Cerebellar nuclear complex (tissue), 1 donor: ENCODE data around the gene MEF2B.
"Not testable (repeated sequence)": the region's sequence is repeated elsewhere in the genome, so short reads cannot be mapped to it uniquely, and the experiment has no call there.

ENCODE experiments used
- DNase-seq, 2 experiments: peaks; one replicate each; lab custom pipeline; 2025; lab: John Stamatoyannopoulos, UW

Gene MEF2B

DNA sequence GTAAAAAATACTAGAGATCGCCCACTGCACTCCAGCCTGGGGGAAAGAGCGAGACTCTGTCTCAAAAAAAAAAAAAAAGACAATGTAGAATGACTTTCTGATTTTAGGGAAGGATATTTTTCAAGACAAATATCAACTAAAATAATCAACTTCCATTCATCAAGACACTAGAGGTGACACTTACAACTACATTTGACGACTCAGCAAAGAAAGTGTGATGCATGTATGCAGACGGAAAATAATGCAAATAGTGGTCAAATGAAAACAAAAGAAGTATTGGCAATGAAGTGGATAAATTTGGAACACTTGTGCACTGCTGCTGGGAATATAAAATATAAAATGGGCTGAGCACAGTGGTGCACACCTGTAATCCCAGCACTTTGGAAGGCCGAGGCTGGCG lies 44.0 kb downstream of the MEF2B start:
- DNase-seq = no peak

DNA sequence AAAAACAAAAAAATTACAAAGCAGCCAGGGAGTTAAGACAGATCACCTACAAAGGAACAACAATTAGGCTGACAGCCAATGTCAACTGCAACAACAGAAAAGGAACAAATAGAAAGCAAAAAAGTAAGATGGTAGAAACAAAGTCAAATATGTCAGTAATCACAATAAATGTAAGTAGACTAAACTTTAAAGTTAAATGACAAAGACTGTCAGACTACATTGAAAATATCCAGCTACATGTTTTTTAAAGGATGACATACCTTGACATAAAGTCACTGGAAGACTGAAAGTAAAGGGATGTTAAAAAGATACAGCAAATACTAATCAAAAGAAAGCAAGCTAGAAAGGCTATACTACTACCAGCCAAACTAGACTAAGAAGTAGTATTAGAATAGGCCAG lies 46.7 kb downstream of the MEF2B start:
- no peak for DNase-seq

DNA sequence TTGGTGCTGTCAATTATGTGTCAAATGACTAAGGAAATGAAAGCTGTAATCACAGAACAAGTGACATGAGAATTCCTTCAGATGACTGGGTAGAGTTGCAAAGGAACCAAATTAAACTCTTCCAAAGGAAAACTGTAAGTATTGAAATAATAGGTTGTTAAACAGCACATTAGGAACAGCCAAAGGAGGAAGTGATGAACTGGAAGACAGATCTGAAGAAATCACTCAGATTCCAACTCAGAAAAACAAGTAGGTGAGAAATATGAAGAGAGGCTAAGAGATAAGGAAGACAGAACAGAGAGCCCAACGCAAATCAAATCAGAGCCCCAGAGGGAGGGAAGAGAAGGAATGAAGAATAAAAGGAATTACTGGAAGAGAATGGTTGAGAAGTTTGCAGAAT lies 47.2 kb downstream of the MEF2B start:
- DNase-seq = no peak

DNA sequence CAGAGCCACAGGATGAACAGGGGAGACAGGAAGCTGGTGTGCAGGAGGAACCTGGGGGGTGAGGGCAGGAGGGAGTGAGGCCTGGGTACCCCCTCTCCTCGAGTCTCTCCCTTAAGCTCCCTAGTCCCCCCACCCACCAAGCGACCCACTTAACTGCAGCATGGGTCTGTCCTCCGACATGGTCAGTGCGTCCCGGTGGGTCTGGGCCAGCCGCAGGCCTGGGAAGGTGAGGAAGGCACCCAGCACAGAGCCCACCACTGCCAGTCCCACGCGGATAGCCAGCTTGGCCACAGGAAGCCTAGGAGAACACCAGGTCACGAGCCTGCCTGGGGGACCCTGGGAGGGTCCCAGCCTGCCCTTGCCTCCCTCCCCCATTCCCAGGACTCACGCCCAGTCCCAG lies 48.7 kb downstream of the MEF2B start:
- no peak for DNase-seq

DNA sequence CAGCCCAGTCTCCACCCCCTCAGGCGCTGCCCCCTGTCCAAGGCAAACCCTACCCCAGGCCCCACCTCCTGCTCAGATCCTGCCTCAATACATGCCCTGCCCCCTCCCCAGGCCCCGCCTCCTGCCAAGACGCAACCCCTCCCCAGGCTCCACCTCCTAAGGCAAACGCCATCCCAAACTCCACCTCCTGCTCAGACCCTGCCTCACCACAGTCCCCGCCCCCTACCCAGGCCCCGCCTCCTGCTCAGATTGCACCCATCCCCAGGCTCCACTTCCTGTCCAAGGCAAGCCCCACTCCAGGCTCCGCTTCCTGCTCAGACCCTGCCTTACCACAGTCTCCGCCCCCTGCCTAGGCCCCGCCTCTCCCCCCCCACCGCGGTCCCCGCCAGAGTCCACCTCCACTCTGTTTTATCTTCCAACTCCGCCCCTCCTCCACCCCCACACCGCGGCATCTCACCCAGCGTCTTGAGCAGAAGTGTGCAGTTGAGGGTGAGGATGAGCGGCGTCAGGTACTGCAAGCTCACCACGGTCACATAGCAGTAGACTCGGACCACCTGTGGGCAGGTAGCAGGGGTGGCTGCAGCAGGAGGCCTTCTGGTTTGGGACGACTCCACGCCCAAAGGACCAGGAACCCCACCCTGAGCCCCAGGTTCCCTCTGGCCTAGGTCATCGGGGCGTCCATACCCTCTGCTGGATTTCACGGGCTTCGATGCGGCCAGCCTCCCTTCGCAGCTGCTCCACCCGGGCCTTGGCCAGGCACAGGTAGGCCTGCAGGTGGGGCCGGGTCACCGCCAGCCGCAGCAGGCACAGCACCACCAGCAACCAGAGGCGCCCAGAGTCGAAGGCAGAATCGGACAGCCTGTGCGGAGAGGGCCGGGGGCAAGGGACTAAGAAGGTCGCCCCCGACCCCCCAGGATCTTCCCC lies 49.5 kb downstream of the MEF2B start:
- no peak for DNase-seq

DNA sequence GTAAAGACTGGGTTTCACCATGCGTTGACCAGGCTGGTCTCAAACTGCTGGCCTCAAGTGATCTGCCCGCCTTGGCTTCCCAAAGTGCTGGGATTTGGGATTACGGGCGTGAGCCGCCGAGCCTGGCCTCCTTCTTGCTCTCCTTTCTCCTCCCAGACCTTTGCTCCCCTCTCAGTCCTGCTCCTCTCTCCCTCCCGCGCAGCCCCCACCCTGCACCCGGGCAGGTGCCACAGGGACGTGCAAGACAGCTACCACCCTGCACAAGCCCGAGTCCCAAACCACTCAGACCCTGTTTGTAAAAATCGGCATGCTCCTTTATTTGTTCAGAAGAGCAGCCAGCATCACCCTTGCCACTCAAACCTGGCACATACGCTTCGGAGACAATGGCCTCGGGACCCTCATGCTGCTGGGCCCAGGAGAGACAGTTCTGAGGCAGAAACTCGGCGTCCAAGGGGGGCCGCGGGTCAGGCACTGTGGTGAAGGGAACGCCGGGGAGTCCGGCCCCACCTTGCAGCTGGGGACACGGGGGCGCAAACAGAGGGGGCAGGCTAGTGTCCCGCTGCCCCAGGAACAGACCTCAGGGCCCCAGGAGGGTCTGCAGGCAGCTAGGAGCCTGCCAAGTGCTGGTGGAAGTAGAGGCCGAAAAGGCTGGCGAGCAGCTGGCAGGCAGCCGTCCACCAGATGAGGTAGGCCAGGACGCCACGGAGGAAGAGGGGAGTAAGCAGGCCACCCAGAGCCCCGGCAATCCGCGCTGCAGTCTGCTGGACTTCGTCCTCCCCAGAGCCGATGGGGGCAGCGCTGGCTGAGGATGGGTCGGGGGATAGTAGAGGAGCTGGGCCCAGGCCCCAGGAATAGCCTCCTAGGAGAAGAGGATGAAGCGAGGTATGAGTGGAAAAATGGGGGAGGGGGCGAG lies 50.5 kb downstream of the MEF2B start:
- DNase-seq = no peak

DNA sequence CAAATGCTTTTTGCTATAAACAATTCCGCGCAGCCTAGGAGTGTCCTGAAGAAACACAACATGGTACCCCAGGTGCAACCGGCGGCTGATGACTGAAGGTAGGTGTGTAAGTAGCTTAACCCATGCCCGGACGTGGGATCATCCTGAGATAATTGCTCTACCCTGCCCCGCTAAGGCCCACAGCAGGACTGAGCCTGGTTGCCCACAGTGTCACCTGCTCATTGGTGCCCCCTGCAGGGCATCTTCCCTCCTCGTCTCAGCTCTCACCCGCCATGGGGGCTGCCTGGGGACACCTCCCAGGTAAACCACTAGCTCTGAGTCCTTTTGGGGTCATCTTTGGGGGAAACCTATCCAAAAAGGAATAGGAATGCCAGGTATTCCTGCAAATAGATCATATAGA lies 54.1 kb downstream of the MEF2B start:
- DNase-seq = no peak

DNA sequence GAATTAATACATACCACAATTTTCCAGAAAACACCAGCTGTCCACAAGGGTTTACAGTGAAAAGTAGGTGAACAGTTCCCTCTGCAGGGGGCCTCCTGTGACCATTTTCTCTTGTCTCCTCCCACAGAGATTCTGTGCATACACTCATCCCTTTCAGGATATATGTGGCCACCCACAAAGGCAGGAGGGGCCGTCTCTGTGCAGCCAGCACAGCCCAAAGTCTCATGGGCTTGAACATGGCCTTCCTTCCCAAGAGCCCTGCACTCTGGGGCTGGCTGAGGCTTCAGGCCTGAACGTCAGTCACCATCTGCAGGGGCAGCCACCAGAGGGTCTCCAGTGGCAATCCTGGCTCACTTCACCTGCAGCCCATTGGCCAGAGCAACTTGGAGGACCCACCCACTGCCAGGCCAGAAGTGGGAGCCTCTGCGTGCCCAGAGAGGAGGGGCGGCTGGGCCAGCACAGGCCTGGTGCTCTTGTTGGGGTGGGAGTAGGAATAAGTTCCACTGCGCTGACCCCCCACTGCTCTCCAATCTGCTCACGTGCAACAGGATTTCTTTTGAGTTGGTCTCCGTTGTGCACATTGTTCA lies 56.9 kb downstream of the MEF2B start:
- DNase-seq = no peak

DNA sequence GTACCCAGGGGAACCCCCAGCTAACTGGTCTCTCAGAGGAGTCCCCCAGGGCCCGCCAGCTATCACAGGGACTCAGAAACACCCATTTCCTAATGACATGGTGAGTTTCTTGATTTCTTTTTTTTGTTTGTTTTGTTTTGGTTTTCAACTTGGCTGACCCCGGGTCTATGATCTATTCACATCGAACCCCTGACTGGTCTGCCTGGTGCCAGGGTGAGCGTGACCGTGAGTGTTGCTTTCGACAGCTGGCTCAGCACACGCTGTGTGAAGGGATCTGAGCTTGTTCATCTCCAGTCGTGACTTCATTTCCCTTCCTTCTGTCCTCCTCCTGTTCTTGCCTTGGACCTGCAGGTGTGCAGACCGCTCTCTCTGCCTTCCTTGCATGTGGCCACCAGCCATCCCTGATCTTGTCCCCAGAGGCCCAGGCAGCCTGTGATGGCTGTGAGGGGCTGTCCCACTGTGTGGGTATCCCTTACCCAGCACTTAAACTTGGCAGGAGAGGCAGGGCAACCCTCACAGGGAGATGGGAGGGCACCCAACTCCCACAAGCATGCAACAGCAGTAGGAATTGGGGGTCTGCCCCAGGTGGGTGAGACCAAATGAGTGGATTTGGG lies 58.0 kb downstream of the MEF2B start:
- DNase-seq = no peak

DNA sequence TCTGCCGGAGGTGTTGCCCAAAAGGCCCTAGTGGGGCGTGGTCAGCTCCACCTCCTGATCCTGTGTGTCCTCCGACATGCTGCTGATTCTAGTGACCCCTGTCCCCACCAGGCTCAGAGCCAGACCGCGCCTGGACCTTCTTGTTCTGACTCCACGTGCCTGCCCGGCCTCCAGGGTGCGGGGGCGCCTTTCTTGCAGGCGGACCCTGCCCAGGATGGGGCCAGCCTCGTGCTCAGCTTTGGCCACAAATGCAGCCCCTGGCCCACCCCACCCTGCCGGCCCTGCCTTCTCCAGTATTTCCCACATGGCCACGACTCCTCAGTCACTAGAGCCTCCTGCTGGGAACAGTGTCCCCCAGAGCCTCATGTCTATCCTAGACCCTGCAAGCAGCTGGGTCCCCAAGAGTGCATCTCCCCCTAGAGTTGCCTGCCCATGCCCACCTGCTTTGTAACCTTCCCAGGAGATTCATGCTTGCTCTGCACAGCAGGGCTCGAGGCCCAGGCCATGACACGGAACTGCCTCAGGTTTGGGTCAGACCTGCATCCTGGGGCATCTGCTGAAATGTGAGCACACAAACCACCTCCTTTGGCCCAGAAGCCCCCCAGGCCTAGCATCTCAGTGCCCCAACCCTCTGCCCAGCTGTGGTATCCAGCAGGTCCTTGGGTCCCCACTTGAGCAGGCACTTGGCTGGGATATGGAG lies 58.8 kb downstream of the MEF2B start:
- DNase-seq = no peak

DNA sequence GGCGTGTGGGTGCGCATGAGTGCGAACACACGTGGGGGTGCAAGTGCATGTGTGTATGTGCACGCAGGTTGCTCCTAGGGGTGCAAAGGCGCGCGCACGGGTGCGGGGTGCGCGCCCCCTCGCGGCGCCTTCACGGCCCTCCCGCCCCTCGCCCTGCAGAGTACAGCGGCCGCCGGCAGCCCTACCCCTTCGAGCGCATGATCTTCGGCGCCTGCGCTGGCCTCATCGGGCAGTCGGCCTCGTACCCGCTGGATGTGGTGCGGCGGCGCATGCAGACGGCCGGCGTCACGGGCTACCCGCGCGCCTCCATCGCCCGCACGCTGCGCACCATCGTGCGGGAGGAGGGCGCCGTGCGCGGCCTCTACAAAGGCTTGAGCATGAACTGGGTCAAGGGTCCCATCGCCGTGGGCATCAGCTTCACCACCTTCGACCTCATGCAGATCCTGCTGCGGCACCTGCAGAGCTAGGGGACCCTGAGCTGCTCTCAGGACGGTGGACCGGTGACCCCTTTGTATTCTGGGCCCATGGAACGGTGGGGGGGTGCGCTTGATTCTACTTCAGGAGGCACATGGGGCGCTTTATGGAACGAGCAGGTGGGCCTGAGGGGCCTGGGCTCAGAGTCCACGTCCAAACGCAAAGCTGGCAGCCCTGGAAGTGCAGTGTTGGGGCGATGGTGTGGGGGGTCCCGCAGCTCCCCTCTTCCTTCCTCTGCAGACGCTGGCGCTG lies 59.5 kb downstream of the MEF2B start:
- DNase-seq = no peak

DNA sequence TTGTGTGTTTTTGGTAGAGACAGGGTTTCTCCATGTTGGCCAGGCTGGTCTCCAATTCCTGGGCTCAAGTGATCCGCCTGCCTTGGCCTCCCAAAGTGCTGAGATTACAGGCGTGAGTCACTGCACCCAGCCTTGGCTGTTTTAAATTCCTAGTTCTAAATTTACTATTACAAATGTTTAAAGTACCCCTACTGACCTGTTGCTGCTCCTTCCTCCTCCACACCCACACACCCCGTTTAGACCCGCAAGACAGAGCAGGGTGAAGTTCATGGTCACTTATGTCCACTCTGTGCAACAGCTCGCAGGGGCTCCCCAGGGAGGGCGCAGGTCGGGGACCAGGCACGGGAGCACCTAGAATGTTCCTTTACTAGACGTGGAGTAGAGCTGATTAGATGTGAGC lies 60.5 kb downstream of the MEF2B start:
- no peak for DNase-seq

DNA sequence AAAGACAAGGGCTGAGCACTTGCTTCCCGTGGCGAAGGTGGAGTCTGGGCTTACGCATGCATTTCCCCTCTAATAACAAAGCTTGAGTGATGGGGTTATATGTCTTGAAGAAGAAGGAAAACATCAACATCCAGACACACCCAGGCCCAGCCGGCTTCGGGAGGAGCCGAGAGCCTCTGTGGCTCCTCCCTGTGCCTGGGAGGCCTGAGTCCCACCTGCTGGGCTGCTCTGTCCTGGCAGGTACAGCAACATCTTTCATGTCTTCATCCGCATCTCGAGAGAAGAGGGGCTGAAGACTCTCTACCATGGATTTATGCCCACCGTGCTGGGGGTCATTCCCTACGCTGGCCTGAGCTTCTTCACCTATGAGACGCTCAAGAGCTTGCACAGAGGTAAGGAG lies 62.4 kb downstream of the MEF2B start:
- no peak for DNase-seq

DNA sequence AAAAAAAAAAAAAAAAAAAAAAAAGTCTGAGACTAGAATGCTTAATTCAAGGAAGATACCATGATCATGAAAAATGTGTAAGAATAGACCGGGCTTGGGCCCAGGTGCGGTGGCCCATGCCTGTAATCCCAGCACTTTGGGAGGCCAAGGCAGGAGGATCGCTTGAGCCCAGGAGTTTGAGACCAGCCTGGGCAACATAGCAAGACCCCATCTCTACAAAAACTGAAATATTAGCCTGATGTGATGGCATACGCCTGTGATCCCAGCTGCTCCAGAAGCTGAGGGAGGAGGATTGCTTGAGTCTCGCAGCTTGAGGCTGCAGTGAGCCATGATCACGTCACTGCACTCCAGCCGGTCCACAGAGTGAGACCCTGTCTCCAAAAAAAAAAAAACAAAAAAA lies 63.1 kb downstream of the MEF2B start:
- DNase-seq = not testable (repeated sequence)

DNA sequence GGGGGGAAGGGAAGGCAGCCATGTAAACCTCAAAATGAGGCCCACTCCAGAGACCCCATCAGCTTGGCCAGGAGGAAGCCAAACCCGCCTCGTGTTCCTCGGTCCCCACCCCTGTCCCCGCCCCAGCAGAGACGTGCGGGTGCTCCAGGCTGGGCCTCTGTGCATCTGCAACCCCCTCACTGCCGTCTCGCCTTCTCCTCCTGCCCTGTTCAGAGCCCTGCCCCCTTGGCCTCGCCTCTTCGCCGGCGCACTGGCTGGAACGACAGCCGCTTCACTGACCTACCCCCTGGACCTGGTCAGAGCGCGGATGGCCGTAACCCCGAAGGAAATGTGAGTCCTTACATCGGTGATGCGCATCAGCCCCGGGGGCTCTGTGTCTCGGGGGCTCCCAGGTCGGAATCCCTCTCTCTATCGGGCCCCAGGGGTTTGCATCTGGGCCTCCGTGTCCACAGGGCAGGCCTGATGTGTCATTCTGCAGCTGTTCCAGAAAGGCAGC lies 64.0 kb downstream of the MEF2B start:
- DNase-seq = no peak

DNA sequence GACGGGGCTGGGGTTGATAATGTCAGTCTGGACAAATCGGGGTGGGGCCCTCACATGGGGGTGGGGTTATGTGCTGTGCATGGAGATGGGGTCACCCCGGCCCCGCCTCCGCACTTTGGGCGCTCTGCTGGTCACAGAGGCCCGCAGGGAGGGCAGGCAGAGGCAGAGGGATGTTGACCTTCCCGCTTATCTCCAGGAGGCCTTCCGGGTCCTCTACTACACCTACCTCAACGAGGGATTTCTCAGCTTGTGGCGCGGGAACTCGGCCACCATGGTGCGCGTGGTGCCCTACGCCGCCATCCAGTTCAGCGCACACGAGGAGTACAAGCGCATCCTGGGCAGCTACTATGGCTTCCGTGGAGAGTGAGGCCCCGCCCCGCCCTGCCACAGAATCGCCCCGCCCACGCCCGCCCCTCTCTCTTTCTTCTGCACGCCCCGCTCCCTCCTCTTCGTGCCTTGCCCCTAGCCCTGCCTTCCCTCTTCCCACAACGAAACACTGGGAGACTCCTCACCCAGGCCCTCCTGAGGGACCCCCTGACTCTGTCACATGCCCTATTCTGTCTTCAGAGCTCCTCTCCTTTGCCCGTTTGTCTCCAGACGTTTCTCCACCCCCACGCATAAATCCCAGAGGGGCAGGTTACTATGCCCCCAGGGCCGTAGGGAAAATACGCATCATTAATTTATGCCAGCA lies 64.6 kb downstream of the MEF2B start:
- no peak for DNase-seq

DNA sequence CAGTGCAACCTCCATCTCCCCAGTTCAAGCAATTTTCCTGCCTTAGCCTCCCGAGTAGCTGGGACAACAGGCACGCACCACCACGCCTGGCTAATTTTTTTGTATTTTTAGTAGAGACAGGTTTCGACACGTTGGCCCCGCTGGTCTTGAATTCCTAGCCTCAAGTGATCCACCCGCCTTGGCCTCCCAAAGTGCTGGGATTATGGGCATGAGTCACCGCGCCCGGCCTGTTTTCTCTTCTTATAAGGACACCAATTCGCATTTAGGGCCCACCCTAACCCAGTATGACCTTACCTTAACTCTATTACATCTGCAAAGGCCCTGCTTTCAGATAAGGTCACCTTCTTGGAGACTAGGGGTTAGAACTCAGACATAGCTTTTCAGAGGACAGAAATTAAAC lies 66.9 kb downstream of the MEF2B start:
- DNase-seq = no peak

DNA sequence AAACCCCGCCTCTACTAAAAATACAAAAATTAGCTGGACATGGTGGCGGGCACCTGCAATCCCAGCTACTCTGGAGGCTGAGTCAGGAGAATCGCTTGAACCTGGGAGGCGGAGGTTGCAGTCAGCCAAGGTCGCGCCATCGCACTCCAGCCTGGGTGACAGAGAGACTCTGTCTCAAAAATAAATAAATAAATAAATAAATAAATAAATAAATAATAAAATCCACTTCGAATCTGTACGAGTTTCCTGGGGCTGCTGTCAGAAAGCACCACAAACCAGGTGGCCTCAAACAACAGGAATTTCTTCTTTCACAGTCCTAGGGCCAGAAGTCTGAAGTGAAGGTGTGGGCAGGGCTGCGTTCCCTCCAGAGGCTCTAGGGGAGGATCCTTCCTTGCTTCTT lies 67.5 kb downstream of the MEF2B start:
- DNase-seq = not testable (repeated sequence)

DNA sequence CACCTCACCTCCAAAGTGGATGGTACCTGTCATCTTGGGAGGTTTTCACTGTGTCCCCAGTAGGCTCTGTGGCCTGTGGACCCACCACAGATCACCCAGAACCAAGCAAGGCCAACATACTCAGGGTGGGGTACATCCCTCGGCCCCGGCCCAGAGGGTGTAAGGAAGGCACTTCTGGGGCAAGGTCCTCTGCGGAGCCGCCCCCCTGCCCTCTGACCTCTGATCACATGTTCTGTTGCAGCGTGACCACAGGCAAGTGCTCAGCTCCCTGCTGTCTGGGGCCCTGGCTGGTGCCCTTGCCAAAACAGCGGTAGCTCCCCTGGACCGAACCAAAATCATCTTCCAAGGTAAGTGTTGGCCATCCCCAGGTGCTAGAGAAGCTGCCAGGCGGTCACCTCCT lies 68.5 kb downstream of the MEF2B start:
- no peak for DNase-seq
